Measurements from ENCODE around the gene NOL8.

The NOL8 gene

GRCh38 chr9:92257327-92257726, 67.8 kb downstream of the NOL8 start:
- no peak for TF ChIP-seq EZH2 (optimal IDR thresholded peaks at IDR 0.05; ENCODE audit: low read depth, low read length)
- TF ChIP-seq EZH2phosphoT487 (IDR thresholded peaks at IDR 0.05; ENCODE audit: low read length) = no peak
- TF ChIP-seq CTCF (IDR thresholded peaks at IDR 0.05; ENCODE audit: low read length) = no peak
- Histone ChIP-seq H3K27me3 (replicated peaks; ENCODE audit: insufficient read depth, low read length) (no peaks in the 10 kb centered on the region), H3K4me3 (ENCODE audit: low read length) (no peak overlapping the region), H3K36me3 (replicated peaks; ENCODE audit: insufficient read depth, low read length) (peaks cover 27% of the 10 kb centered on the region), H3F3A (ENCODE audit: insufficient read depth, low read length) (no peaks in the 10 kb centered on the region), H3K4me2 (ENCODE audit: low read depth, low read length) (no peak overlapping the region), H3K9me2 (replicated peaks; ENCODE audit: insufficient read depth, low read length) (no peaks in the 10 kb centered on the region), H3K4me1 (ENCODE audit: low read length) (no peaks in the 10 kb centered on the region), H4K20me1 (ENCODE audit: insufficient read depth, low read length) (no peaks in the 10 kb centered on the region), H3K9ac (ENCODE audit: low read length) (no peak overlapping the region), H3K27ac (ENCODE audit: low read length) (no peak overlapping the region), H3K79me2 (ENCODE audit: low read length) (peaks cover 2% of the 10 kb centered on the region; the same call in 1 of the 2 replicates), H3K9me3 (replicated peaks; ENCODE audit: insufficient read depth, low read length) (no peaks in the 10 kb centered on the region), H2AFZ (ENCODE audit: low read length) (no peak overlapping the region)
- no peak for DNase-seq

- no peak overlapping the region for H3K27ac ChIP-seq (ENCODE audit: low read length)
Observed at GRCh38 chr9:92254381-92255337, 70.5 kb downstream of the NOL8 start.

GRCh38 chr9:92253656-92254055, 71.5 kb downstream of the NOL8 start:
- no peaks in the 10 kb centered on the region for H3F3A ChIP-seq (ENCODE audit: insufficient read depth, low read length)
- H3K27me3 ChIP-seq (replicated peaks; ENCODE audit: insufficient read depth, low read length) = no peaks in the 10 kb centered on the region
- H3K4me1 ChIP-seq (ENCODE audit: low read length) = no peaks in the 10 kb centered on the region
- H3K9me2 ChIP-seq (replicated peaks; ENCODE audit: insufficient read depth, low read length) = no peaks in the 10 kb centered on the region
- no peak overlapping the region for H2AFZ ChIP-seq (ENCODE audit: low read length)
- no peak overlapping the region for H3K4me2 ChIP-seq (ENCODE audit: low read depth, low read length)
- no peak for TF ChIP-seq EZH2 (optimal IDR thresholded peaks at IDR 0.05; ENCODE audit: low read depth, low read length)
- no peak for TF ChIP-seq CTCF (IDR thresholded peaks at IDR 0.05; ENCODE audit: low read length)
- no peak for TF ChIP-seq EZH2phosphoT487 (IDR thresholded peaks at IDR 0.05; ENCODE audit: low read length)
- DNase-seq = no peak
- H3K79me2 ChIP-seq (ENCODE audit: low read length) = no peaks in the 10 kb centered on the region
- peaks cover 16% of the 10 kb centered on the region for H3K36me3 ChIP-seq (replicated peaks; ENCODE audit: insufficient read depth, low read length)
- H3K4me3 ChIP-seq (ENCODE audit: low read length) = no peak overlapping the region
- no peak overlapping the region for H3K9ac ChIP-seq (ENCODE audit: low read length)
- no peak overlapping the region for H3K27ac ChIP-seq (ENCODE audit: low read length)
- no peaks in the 10 kb centered on the region for H4K20me1 ChIP-seq (ENCODE audit: insufficient read depth, low read length)
- no peaks in the 10 kb centered on the region for H3K9me3 ChIP-seq (replicated peaks; ENCODE audit: insufficient read depth, low read length)

More at GRCh38 chr9:92254381-92255337, 70.5 kb downstream of the NOL8 start:
- H3K4me2 ChIP-seq (ENCODE audit: low read depth, low read length) = no peak overlapping the region
- no peaks in the 10 kb centered on the region for H3F3A ChIP-seq (ENCODE audit: insufficient read depth, low read length)
- H3K9me2 ChIP-seq (replicated peaks; ENCODE audit: insufficient read depth, low read length) = no peaks in the 10 kb centered on the region
- H3K9me3 ChIP-seq (replicated peaks; ENCODE audit: insufficient read depth, low read length) = no peaks in the 10 kb centered on the region
- no peak overlapping the region for H3K4me3 ChIP-seq (ENCODE audit: low read length)
- H3K27me3 ChIP-seq (replicated peaks; ENCODE audit: insufficient read depth, low read length) = no peaks in the 10 kb centered on the region
- DNase-seq = no peak
- no peak overlapping the region for H3K9ac ChIP-seq (ENCODE audit: low read length)
- TF ChIP-seq EZH2phosphoT487 (IDR thresholded peaks at IDR 0.05; ENCODE audit: low read length) (no peak), EZH2 (optimal IDR thresholded peaks at IDR 0.05; ENCODE audit: low read depth, low read length) (no peak), CTCF (IDR thresholded peaks at IDR 0.05; ENCODE audit: low read length) (no peak)
- no peaks in the 10 kb centered on the region for H3K4me1 ChIP-seq (ENCODE audit: low read length)
- H3K36me3 ChIP-seq (replicated peaks; ENCODE audit: insufficient read depth, low read length) = peaks cover 26% of the 10 kb centered on the region
- H3K79me2 ChIP-seq (ENCODE audit: low read length) = no peaks in the 10 kb centered on the region; the same call in 1 of the 2 replicates
- no peaks in the 10 kb centered on the region for H4K20me1 ChIP-seq (ENCODE audit: insufficient read depth, low read length)
- H2AFZ ChIP-seq (ENCODE audit: low read length) = no peak overlapping the region
